Activated CD8-positive, alpha-beta memory T cell treated with anti-CD3 and anti-CD28 coated beads, Interleukin-2, amount 50 U/mL, for 4 hours (primary cell): Measurements from ENCODE around the gene OPN4.

Experiments used
- DNase-seq: peaks from one replicate; pipeline ENCODE4 v3.0.0-alpha.2; 2020

Gene OPN4

GRCh38 chr10:86662186-86663045, 8.1 kb downstream of the OPN4 start:
- no peak for DNase-seq

DNA sequence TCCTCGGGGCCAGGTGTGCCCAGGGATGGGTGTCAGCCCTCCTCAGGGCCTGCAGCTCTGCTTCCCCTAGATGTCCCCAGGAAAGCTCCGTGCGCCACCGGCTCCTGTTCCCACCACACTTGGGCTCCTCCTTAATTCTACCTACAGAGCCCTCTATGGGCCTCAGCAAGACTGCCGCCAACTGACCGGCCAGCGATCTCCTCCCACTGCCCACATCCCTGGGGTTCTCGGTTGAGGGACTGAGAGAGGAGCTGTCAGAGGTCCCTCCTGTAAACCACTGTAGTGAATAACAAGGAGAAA, 8.6 kb downstream of the OPN4 start:
- DNase-seq = no peak

DNA sequence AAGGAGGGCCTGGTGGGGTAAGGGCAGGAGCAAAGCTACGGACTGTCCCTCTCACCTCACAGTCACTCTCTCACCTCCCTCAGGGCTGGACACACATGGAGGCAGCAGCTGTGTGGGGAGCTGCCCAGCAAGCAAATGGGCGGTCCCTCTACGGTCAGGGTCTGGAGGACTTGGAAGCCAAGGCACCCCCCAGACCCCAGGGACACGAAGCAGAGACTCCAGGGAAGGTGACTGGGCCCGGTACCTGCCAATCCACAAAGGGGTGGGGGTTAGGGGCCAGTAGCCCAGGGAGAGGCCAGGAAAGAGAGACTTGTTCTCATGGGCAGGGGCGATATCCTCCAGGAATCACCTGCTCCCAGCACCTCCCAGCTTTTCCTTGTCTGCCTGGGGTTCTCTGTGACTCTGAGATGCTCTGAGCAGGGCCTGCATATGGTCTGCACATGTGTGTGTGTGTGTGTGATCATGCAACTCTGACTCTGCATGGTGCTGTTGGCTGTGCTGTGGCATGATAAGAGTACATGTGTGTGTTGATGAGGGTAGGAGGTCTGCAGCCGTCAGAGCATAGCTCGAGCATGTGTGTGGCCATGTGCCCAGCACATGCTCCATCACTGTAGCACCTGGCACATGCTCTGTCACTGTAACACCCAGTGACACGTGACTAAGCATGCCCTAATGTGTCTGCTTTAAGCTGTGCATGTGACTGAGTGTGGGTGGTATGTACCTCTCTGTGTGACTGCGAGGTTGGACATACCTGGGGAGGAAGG, 9.4 kb downstream of the OPN4 start:
- DNase-seq = no peak

- no peak for DNase-seq
Observed at GRCh38 chr10:86664341-86665217, 10.2 kb downstream of the OPN4 start.

DNA sequence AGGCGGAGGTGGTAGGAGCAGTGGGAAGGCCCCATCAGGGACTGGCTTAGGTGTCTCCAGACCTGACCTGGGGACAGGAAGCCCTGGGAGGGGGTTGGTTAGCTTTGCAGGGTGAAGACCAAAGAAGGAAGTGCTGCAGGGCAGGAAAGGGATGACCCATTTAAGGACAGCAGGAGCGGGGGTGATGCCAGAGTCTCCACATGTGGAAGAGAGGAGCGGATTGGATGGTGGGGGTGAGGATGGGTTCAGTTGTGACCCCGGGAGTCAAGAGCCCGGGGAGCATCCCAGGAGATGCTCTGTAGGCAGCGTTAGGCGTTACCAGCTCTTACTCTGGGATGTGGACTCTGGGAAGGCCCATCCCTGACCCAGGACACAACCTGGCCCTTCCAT, 10.9 kb downstream of the OPN4 start:
- DNase-seq = no peak

DNA sequence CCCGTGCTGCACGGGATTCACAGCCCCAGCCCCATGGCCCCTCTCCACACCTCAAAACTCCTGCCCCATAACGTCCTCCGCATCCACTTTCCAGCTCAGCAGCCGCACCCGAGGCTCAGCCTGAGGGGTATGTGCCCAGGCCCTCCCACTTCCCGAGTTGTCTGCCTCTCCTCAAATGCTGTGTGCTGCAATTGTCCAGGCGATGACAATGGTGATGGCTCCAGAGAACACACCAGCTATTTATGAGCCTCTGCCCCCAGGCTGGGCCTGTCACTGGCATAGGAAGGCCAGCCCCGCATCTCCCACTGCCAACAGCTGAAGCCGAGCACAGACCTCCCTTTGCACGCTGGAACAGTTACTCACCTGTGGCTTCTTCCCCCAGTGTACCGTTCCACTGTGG, 11.5 kb downstream of the OPN4 start:
- DNase-seq = no peak

DNA sequence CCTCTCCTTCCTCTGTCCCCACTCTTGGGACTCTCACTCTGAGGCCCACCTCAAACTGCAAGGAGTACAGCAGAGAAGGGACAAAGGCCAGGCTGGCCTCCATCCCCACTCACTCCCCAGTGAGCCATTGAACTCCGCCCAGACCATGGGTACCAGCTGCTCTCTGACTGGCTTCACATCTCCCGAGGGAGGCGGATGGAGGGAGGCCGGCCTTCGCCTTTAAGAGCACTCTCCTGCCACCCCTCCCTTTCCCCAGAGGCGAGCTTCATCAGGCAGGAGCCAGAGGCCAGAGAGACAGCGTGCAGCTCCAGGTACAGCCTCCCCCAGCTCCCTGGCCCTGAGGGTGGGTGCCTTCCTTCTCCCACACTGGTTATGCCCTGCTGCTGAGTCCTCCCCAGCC, 12.2 kb downstream of the OPN4 start:
- DNase-seq = no peak

DNA sequence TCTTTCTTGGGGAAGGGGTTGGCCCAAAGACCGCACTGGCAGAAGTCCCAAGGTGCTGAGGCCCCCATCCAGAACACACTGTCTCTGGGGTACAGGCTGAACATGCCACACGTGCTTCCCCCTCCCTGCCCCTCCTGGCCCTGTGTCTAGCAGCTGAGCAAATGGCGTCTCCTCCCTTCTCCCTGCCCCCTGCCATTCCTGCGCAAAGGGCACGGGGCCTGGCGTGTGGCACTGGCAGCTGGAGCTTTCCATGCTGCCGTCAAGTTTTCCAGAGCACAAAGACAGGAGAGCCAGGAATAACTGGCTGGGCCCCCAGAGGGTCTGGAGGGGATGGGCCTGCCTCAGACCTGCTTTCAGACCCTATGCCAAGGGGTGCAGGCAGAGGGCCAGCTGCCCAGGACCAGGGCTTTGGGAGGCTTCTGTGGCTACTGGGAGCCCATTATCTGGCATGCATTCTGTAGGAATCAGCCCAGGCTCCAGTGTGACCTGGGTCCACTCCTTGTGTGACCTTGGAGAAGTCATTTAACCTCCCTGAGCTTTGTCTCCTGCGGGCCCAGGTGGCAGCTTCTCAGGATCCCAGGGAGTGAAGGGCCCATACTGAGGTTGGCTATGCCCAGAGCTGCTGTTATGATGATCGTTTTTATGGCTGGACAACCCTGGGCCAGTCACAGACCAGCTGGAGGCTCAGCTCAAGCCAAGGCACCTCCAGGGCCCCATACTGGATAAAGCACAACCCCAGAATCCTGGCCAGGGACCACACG, 13.3 kb downstream of the OPN4 start:
- DNase-seq = no peak

DNA sequence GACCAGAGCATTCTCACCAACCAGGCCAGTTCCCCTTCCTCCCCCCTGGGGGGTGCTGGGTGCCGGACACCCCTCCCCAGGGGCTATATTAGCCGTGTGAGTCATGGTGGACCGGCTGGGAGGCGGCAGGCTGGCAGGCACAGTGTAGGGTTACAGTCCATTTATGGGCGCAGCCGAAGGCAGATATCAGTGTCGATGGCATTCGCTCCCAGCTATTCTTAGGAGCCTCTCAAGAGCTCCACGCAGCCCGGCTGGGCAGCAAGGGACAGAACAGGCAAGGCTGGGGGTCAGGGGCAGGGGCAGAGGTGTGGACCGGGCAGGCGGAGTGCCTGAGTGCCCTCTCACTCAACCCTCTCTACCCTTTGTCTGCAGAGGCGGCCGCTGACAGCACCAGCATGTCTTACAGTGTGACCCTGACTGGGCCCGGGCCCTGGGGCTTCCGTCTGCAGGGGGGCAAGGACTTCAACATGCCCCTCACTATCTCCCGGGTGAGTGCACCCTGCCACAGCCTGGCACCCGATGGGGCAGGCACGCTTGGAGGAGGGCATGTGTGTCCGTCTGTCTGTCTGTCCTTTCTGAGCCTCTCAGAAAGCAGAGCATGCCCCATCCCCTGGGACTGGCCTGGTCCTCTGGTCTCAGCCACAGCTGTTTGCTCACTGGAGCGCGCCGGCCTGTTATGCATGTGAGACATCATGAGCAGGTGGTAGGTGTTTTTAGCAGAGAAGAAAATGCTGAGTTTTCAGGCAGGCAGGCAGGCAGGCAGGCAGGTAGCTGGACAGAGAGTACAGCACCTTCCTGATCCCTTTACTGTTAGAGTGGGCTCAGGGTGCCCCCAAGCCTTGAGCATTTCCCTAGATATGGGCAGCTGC, 14.2 kb downstream of the OPN4 start, which contains the start of gene LDB3:
Gene LDB3 (plus strand): TSS at position 215 of the 869 bp plus-strand sequence. CDS start 181 bp downstream, at position 396.
- DNase-seq = no peak

DNA sequence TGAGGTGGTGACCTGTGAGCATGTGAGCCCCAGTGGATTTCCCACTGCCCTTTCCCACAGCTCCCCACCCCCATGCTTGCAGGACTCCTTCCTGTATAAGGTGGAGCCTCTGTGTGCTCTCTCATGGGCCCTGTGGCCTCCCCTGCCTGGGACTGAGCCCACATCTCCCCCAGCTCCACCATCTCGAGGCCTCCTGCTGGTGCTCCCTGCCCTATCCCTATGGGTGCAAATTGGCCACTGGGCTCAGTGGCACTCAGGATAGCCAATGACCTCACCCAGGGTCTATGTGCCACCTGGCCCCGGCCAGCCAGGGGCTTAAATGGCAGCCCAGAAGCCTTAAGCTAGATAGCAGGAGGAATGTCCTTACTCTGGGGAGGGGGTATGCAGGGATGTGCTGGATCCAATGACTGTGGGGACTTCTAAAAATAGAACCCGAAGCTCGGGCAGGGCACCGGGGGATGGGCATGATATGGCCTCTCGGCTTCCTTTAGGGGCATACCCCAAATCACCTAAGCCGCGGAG, 16.0 kb downstream of the OPN4 start:
- DNase-seq = no peak

DNA sequence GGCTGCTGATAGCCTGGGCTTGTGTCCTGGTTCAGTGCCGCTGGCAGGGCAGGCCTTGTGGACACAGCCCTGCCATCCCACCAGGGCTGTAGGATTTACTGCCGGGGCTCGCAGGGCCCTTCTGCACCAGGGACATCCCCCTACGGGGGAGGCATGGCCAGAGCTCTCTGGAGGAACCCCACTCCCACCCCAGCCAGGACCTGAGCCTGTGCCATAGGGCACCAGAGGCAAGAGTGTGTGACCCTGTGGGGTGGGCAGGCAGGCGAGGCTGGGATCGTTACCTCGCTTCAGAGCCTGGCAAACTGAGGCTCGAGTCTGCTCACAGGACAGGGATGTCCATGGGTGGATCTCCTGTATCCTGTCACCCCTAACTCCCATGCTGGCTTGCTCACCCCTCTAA, 16.5 kb downstream of the OPN4 start:
- no peak for DNase-seq

- DNase-seq = no peak
Observed at GRCh38 chr10:86671419-86671818, 17.1 kb downstream of the OPN4 start.

GRCh38 chr10:86671985-86672710, 17.8 kb downstream of the OPN4 start:
- no peak for DNase-seq

- no peak for DNase-seq
Observed at GRCh38 chr10:86673216-86673826, 19.0 kb downstream of the OPN4 start.

- DNase-seq = no peak
Observed at GRCh38 chr10:86673827-86674581, 19.7 kb downstream of the OPN4 start.

DNA sequence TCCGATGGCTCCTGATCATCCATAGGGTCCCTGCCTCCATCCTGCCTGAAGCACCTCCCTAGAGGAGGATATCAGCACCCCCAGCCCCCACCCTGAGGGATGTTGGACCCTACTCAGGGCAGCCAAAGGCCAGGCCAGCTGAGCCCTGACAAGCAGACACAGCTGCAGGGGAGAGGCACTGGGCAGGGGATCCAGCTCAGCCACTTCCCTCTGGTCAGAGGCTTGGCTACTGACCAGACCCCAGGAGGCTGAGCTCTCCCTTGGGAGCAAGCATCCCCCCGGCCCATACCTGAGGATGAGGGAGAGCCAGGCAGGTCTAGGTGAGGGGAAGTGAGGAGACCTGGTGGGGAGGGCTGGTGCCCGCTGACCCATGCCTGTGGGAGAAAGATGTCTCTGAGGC, 20.6 kb downstream of the OPN4 start:
- DNase-seq = no peak

DNA sequence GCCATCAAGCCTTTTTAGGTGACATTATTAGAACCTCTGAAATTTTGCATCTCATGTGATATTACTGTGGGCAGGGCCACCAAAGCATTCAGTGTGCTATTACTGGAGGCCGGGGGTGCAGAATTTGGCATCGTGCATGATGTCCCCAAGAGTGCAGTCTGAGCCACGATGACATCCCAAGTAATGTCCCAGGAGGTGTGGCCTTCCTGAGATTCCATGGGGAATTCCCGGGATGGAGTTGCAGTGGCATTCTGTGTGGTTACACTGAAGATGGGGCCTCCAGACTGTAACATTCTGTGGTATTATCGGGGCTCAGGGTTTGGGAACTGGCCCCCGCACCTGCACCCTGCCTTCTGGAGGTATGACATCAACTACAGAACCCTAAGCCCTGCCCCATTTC, 23.0 kb downstream of the OPN4 start:
- DNase-seq = no peak

DNA sequence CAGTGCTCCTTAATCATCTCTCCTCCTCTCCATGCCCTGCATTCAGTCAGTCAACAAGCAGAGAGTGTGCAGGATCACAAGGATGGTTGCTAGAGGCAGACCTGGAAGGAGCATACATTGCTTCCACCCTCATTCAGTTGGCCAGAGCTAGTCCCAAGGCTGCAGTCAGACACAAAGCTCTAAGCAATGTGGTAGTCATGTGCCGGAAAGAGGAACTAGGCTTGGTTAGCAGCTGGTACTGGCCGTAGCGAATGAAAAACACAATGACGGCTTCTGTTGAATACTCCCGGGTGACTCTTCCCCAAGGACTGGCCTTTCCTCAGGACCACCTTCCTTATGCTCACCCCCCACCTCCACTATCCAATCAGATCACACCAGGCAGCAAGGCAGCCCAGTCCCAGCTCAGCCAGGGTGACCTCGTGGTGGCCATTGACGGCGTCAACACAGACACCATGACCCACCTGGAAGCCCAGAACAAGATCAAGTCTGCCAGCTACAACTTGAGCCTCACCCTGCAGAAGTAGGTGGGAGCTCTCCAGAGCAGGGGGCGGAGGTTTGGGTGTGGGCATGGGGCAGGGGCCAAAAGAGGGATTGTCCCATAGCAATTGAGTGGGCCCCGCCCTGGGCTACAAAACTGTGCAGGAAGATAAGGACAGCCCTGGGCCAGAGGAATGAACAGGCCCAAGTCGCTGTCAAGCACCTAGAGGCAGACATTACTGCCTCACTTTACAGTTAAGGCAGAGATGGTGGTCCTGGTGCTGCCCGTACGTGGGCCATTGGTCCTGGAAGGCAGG, 24.8 kb downstream of the OPN4 start:
- DNase-seq = no peak

- DNase-seq = no peak
Observed at GRCh38 chr10:86681047-86681446, 26.7 kb downstream of the OPN4 start.
